SK-N-SH treated with all-trans-retinoic acid at 6 μM for 48 hours (cell line): ENCODE measurements around the gene UTS2B.

Experiments
- ARNTL ChIP-seq: fragments of 450-650 bp; formaldehyde crosslinking; IDR thresholded peaks from 2 replicates; pipeline ENCODE4 v1.5.0; 2020; ENCODE audit warnings: low read depth, mild to moderate bottlenecking, moderate library complexity, borderline replicate concordance
- CREB5 ChIP-seq: fragments of 250-450 bp; sonication (Bioruptor Pico); IDR thresholded peaks from 2 replicates; pipeline ENCODE4 v1.5.1; 2020; ENCODE audit warnings: low read depth, mild to moderate bottlenecking, moderate library complexity
- CSDC2 ChIP-seq: fragments of 250-450 bp; sonication (Bioruptor Pico); IDR thresholded peaks from 2 replicates; pipeline ENCODE4 v1.5.0; 2020; ENCODE audit warnings: mild to moderate bottlenecking, moderate library complexity
- GLIS3 ChIP-seq: fragments of 250-450 bp; sonication (Bioruptor Pico); IDR thresholded peaks from 2 replicates; pipeline ENCODE4 v1.5.0; 2020; ENCODE audit warnings: mild to moderate bottlenecking, moderate library complexity
- OSR1 ChIP-seq: fragments of 250-450 bp; sonication (Bioruptor Pico); IDR thresholded peaks from 2 replicates; pipeline ENCODE4 v1.8.0; 2022; ENCODE audit warnings: moderate library complexity, mild to moderate bottlenecking, inconsistent platforms
- RARB ChIP-seq: fragments of 250-450 bp; sonication (Bioruptor Pico); IDR thresholded peaks from 2 replicates; pipeline ENCODE4 v1.8.0; 2021; ENCODE audit warnings: mild to moderate bottlenecking, moderate library complexity
- TOX ChIP-seq: fragments of 250-450 bp; sonication (Bioruptor Pico); IDR thresholded peaks from 2 replicates; pipeline ENCODE4 v1.8.0; 2021; ENCODE audit warnings: mild to moderate bottlenecking, moderate library complexity, borderline replicate concordance
- ZC3H10 ChIP-seq: fragments of 250-450 bp; sonication (Bioruptor Pico); IDR thresholded peaks from 2 replicates; pipeline ENCODE4 v1.5.1; 2021; ENCODE audit warnings: mild to moderate bottlenecking, moderate library complexity
- ZFP3 ChIP-seq: fragments of 250-450 bp; sonication (Bioruptor Pico); IDR thresholded peaks from 2 replicates; pipeline ENCODE4 v1.5.0; 2020; ENCODE audit warnings: mild to moderate bottlenecking, moderate library complexity
- ZFP30 ChIP-seq: fragments of 450-650 bp; formaldehyde crosslinking; IDR thresholded peaks from 2 replicates; pipeline ENCODE4 v1.5.0; 2022; ENCODE audit warnings: mild to moderate bottlenecking, moderate library complexity

- no peak for TF ChIP-seq RARB (CRISPR knock-in tag)
- no peak for TF ChIP-seq CREB5
- no peak for TF ChIP-seq ZC3H10 (CRISPR knock-in tag)
- TF ChIP-seq ZFP30 (CRISPR knock-in tag): no peak
- no peak for TF ChIP-seq ARNTL (CRISPR knock-in tag)
- no peak for TF ChIP-seq CSDC2 (CRISPR knock-in tag)
- no peak for TF ChIP-seq OSR1 (CRISPR knock-in tag)
- no peak for TF ChIP-seq ZFP3 (CRISPR knock-in tag)
- TF ChIP-seq TOX (CRISPR knock-in tag): no peak
- no peak for TF ChIP-seq GLIS3 (CRISPR knock-in tag)
These were observed 23.0 kb downstream of the UTS2B start for GRCh38 chr3:191307341-191307740.
